HG02840 (cell line): Measurements from ENCODE around the gene MYLIP.

Experiments
- ATAC-seq: cut with Tn5 transposase; IDR thresholded peaks from one replicate; pipeline ENCODE4 v1.9.1; 2021; ENCODE audit warnings: mild to moderate bottlenecking, moderate library complexity, moderate number of reproducible peaks; ENCODE audit not compliant: unreplicated experiment, low FRiP score

MYLIP gene

DNA sequence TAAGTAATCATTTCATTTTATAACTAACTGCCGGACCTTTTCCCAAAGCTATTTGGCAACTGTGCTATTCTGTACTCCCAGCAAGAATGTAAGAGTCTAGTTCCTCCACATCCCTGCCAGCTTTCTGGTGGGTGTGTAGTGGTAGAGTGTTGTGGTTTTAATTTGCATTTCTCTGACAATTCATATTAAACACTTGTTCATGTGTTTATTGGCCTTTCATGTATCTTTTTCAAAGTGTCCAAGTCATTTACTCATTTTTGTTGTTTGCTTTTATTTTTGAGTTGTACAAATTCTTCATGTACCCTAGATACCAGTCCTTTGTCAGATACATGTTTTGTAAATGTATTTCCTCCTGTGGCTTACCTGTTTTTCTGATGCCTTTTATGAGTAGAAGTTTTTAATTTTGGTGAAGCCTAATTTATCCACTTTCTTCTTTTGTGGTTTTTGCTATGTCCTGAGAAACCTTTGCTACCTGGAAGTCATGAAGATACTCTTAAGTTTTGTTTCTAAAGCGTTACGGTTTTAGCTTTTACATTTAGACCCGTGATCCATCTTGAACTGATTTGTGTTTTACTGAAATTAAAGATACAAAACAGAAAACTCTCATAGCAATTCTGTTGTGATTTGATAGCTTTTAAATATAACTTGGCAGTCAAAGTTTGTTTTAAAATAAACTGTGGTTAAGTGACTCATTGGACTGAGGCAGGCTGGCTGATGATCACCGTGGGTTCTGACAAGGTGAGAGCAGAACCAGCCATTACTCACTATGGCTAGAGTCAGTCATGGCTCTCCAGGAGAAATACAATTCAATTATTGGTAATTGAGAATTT, 8.0 kb downstream of the MYLIP start:
- no peak for ATAC-seq

DNA sequence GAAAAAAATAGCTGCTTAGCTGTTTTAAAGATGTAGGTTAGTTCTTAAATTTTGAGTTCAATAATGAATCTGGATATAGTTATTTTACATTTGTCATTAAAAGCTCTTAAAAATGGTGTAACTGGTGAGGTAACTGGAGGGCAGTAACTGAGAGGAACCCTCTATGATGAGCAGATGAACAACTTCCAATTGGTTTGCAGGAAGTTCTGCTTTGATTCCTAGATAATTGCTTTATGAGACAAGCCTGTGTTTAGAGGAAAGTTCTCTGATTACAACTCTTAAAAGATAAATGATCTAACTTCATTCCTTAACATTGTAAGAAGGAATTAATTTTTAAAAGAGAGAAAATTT, 8.5 kb downstream of the MYLIP start:
- ATAC-seq: no peak

DNA sequence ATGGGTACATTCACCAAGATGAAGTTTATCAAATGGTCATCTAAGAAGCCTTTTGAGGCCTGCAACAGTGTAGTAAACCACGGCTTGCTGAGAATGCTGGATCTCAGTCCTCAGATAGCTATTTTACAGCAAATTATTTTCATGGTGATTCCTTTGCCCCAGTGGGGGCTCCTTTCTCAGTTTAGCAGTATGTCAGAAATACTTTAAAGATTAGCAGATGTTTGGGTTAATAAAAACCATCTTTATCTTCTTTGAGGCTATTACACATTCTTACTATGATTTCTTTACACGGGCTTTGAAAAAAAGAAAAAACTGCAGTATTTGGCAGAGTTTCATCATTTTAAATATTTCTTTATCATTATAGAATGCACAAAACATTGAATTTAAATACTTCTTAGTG, 10.7 kb downstream of the MYLIP start:
- ATAC-seq: no peak

DNA sequence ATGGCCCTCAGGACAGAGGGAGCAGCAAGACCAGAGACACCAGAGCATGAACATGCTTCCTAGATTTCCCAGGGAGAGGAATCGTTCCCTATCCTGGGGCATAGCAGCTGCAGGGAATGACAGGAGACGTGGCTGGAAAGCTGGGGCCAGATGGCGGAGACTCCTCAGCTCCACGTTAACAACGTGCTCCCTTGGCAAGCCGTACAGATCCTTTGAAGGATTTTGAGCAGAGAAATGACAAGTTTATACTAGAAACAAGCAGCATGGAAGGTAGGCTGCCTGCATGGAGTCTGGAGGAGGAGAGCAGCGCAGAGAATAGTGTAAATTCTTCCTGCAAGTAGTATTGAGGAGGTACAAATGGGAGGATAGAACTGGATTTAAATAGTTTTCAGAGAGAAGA, 11.7 kb downstream of the MYLIP start:
- ATAC-seq: no peak

DNA sequence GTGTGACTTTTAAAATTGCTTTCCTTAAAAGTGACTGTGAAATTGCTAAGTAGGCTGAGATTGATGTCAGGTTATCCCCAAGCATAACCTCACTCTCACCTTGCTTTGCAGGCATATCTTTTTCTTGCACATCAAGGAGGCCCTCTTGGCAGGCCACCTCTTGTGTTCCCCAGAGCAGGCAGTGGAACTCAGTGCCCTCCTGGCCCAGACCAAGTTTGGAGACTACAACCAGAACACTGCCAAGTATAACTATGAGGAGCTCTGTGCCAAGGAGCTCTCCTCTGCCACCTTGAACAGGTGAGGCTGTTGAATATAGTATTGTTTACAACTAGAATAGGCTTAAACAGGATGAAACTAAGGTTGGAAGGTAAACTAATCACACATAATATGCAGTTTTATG, 12.6 kb downstream of the MYLIP start:
- ATAC-seq: no peak

DNA sequence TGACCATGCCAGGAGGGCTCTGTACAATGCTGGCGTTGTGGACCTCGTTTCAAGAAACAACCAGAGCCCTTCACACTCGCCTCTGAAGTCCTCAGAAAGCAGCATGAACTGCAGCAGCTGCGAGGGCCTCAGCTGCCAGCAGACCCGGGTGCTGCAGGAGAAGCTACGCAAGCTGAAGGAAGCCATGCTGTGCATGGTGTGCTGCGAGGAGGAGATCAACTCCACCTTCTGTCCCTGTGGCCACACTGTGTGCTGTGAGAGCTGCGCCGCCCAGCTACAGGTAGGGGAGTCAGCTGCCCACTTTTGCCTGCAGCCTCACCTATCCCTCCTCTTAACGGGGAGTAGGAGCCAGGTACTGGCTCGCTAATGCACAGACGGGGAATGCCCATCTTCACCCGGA, 16.2 kb downstream of the MYLIP start:
- no peak for ATAC-seq

DNA sequence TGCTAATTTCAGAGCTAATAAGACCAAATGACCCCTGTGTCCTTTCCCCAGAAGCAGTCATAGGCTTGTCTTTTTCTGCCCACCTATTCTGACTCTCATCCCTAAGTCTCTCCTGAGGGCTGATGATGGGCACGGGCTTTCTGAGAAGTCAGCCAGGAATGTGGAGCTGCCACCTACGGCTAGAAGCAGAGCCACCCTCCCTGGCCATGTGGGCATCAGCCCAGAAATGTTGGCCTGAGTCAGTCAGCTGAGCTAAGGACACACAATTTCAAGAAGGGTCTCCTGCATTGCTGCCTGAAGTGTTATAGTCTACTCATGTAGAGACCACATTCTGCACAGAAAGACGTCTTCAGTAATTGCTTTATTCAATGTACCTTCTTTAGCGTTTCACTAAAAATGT, 17.1 kb downstream of the MYLIP start:
- no peak for ATAC-seq

DNA sequence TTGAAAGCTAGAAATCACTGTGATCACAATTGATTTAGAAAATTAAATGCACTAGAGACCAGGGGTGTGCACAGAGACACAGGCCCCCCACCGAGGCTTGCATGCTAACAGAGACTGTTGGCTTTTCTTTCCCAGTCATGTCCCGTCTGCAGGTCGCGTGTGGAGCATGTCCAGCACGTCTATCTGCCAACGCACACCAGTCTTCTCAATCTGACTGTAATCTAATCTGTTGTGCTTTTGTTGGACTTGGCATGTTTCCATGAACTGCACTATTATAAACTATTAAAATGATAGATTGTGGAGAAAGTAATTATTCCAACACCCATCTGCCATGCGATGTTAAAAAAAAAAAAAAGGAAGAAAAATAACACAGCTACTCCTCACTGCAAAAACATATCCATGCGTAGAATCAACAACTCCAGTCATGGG, 17.7 kb downstream of the MYLIP start:
- no peak for ATAC-seq

DNA sequence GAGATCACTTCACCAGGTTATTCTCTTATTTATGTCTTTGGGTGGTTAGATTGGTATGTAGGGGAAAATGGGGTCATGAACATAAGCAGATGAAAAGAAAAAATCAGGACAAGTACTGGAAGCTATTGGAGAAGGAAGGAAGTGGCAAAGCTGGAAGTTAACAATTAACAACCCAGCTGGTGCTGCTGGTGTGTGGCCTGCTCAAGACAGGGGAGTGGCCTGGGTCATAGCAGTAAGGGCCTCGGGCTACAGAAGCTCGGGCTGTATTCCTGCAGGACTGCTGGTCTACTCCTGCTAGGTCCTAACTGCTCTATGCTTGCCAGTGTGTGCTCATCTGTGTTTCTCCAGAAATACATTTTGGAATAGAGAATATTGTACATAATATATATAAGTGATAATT, 19.6 kb downstream of the MYLIP start:
- ATAC-seq: no peak

DNA sequence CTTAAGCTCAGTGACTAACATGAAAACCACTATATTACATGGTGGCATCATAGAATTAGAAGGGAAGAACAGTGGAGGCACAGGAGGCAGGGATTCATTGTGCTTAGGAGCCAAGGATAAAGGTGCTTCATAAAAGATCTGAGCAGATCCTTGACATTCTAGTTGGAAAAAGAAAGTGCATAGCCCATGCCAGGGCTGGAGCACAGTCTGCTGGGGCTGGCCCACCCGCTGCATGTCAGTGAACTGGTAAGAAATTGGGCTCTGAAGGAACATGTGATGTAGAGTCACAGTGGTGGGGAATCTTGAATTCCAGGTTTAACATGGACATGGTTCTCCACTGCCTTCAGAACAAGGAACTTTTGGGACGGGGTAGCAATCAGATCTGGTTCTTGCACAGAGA, 20.4 kb downstream of the MYLIP start:
- no peak for ATAC-seq

DNA sequence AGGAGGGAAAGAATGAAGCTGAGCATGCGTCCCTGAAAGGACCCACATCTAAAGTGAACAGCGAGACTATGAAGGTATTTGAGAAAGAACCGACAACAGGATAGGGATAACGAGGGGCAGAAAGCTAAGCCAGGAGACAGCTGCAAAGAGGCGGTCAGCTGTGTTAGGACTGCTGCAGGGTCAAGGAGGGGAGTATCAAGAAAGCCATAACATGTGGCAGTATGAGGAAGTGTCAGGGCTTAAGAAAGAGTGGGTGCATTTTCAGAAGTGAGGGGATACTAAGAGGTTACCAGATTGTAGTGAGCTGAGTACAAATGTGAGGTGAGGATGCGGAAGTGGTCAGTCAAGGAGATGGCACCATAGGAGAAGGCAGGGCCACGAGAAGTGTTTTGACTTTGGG, 21.2 kb downstream of the MYLIP start:
- ATAC-seq: no peak

DNA sequence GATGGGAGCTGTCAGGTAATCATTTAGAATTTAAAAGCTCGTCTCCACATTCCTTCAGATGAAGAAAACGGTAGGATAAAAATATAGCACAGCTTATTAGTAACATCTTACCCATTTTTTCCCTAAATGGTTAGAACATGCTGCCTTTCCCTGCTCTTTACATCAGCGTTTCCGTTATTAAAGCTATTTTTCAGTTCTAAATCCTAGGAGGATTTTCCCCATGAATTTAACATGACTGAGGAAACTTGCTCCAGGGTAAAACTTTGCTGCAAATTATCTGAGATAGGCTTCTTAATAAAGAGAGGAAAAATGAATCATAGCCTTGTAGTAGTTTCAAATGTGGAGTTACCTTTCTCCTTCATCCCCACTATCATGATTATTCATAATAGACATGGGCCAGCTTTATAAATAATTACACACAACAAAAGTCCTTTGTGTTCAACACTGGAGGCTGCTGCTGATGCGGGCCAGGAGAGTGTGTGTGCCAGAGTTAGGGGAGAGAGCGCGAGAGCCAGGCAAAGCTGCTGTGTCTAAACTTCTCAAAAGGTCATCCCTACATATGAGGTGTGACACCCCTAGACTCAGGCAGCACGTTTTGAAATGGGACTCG, 24.4 kb downstream of the MYLIP start:
- ATAC-seq: no peak

DNA sequence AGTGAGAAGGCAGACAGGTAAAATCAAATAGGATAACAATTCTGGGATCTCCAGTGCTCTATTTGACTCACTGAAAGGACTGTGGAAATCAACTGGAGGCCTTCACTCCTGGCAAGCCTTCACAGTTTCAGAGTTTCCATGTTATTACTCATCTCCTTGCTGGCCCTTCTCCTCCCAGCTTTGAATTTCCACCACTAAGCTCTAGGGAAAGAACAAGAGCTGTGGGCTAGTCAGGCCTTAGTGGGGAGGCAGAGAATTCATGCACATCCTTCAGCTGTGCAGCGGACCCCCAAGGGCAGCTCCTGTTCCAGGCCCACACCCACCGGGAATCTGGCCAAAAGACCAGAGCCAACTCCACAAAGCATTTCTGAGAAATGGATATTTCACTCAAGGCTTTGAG, 26.0 kb downstream of the MYLIP start:
- no peak for ATAC-seq

DNA sequence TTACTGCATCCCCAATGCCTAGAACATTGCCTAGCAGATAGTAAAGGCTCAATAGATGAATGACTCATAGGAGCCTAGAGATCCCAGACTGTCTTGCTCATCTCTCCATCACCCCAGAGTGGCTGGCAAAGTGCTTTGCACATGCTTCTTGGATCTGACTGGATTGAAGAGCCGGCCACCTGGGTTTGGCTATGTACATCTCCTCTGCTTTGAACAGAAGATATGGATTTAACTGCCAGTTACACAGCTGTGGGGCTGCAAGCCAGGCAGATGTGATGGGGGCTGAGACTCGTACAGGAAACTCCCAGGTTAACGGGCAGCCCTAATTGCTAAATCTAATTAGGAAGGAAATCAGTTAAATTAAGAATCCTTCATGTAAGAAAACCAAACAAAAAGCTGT, 28.6 kb downstream of the MYLIP start:
- ATAC-seq: no peak

DNA sequence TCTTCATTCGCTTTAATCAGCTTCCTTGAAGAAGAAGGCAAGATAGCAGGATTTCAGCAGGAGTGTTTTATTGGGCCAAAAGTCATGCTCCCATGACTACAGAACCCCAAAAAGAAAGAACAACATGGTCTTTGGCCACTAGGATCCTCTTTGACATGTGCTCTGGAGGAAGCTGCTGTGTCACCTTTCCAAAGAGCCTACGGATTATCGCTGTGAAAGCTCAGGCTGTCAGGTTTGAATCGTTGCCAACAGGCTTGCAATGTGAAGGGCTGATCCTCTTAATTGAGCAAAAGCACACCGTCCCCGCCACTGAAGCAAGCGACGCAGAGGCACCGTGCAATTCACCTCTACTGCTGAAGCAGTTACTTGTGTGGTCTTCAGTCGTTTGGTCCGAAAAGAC, 29.0 kb downstream of the MYLIP start:
- no peak for ATAC-seq

DNA sequence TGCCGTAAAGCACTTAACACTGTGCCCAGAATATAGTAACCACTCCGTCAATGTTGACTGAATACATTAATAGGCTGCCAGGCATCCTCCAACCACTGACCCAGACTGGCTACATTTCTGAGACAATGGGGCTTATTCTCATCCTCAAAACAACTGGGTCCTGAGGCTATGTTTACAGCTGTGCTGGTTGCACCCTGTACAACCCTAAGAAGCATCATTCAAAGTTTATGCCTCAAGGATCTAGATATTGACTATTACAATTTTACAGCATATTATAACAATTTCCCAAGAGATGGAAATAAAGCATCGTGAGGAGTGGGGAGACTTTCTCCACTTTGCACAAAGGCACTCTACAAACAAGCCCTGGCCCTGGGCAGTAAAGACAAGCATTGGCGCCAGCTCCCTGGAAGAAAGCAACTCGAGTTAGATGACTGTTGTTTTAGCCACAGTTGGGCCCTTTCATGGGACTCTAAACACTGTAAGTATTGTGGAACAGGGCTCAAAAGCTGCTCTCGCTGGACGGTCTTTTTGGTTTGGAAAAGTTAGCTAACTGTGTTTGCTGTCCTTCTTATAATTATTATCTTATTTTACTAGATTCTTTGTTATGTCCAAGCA, 30.2 kb downstream of the MYLIP start:
- no peak for ATAC-seq

DNA sequence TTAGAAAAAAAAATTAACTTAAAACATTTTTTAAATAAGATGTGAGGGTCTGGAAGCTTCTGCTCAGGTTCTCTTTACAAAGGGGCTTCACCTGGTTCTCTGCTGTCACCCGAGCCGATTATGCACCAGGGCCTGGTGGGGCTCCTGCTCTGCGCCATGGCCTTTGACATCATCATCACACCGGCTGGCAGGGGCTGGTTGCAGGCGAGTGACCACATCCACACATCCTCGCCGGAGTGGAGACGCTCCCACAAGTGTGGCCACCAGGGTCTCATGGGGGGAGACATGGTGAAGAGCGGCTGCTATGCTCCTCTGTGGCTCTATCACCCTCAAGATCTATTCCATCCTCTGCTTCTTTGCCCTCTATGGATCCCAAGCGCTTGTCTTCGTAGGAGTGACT, 31.9 kb downstream of the MYLIP start:
- ATAC-seq: no peak

DNA sequence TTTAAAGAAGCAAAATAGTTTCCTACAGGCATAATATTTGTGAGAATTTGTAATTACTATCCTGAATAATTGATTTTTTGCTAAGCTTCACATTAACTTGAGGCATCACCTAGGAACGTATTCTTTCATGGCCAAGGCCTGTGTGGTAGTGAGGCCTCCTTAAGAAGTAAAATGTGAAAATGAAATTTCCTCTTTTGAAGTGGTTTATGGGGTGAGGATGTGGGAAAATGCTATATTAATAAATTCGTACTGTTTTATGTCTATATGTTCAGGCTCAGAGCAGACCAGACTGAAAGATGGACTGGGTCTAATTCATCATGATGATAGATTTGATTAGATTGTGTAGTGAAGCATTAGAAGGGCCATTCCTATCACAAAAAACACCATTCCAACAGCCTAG, 33.1 kb downstream of the MYLIP start:
- no peak for ATAC-seq

DNA sequence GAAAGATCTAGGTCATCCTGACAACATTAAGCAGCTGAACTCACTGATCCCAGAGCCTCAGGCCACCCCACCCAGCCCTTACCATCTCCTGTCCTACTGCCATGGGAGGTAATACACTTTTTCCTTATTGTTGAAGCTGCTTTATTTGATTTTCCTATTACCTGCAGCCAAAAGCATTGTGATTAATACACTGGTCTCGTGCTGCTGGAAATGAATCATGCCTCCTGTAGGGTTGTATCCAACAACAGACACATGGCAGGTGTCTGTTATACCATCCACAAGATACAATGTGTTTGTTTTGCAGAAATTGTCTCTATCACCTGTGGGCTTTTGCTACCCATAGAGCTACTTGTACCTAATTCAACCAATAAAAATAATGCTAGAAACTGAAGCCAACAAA, 34.2 kb downstream of the MYLIP start:
- no peak for ATAC-seq

DNA sequence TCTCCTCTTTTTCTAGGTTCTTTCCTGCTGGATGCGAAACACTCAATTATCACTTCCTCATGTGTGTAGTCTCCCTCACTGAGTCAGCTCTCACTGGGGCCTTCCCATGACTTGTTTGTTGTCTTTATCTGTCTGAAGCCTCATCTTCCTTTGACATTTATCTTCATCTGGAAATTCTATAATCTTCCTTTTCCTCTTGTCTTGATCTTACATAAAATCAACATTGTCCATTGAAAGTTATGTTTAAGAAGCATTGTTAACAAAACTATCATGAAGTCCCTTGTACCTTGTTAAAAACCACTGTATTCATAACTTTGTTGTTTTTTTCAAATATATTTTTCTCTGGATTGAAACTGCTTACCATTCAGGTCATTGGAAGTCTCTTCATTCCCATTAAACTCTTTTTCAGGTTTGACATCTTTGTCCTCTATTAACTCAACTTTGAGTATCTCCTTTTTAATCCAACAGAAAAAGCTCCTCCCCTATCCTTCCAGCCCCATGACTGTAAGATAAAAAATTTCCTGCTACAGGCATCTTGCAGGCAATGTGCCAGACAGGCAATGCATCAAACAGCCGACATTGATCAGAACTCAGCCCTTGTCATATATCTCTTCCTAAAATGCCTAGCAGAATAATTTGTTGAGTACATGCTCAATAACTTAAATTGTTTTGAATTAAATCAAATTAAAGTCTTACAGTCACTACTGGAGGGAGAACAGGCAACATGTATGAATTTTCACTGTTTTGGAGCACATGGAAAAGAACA, 34.8 kb downstream of the MYLIP start:
- ATAC-seq: no peak

DNA sequence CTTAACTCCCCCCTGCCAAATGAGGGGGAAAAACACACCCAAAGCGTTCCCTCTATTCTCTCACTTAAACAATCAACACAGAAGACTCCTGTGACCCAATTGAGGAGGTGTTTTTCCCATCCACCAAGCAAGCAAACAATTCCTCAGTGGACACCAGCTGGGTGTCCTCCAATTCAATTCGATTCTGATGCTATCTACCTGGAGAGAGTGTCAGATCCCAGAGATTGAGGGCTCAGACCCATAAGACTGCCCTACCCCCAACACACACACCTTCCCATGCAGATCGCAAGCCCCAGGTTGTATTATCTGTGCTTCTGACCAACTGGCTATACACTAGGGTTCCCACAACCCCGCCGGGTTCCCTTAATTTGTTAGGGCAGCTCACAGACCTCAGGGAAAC, 36.8 kb downstream of the MYLIP start:
- no peak for ATAC-seq
